ENCODE results near the gene SF3A1. TPM values are rescaled to one million over a fixed set of nuclear protein-coding genes. Genes with fewer than 3 reads are reported as not detected.

Gene SF3A1
- total and polyA plus RNA-seq, 2 donors (not counting 1 experiment from before 2014, with no cell fraction given): 92.1 to 283 TPM

DNA sequence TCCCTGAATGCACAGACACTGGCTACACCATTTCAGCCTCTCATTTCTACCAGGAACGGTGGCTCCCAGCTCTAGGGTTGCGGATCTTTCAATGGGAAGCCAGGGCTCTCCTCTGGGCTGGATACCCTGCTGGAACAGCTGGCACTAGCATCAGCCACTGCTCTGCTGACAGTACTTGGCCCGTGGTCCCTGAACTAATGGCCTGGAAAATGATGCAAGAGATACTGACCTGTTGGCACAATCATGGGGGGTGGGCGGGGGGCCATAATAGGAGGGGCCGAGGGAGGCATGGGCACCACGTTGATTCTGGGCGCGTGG, 19.3 kb downstream of the SF3A1 start:
- Histone ChIP-seq H3K9me3 (ENCODE audit: control extremely low read depth in 1 of 3, control insufficient read depth in 2 of 3, insufficient read depth in 1 of 3, low read length in 2 of 3) (no peaks in the 10 kb centered on the region), H3K36me3 (replicated peaks in 1 of 2; ENCODE audit: control extremely low read depth in 1 of 2, control insufficient read depth in 1 of 2, extremely low read depth in 1 of 2, insufficient read depth in 2 of 2, low read length in 1 of 2) (peaks cover 4 to 96% of the 10 kb centered on the region in 2 experiments), H4K20me1 (ENCODE audit: control insufficient read depth, insufficient read depth, low read length, poor library complexity, severe bottlenecking) (peaks cover 34% of the 10 kb centered on the region), H3K9ac (ENCODE audit: low read length) (no peak overlapping the region), H3K4me2 (replicated peaks; ENCODE audit: low read depth, low read length, poor library complexity, severe bottlenecking) (no peak overlapping the region), H3K27ac (ENCODE audit: low read length in 2 of 2) (no peak overlapping the region), H3K79me2 (ENCODE audit: control insufficient read depth, insufficient read depth, low read length) (no peaks in the 10 kb centered on the region), H2AFZ (ENCODE audit: insufficient read depth, low read depth, low read length, poor library complexity, severe bottlenecking) (no peak overlapping the region), H3K4me1 (ENCODE audit: control insufficient read depth in 2 of 2, insufficient read depth in 2 of 2, low read length in 2 of 2) (no peaks in the 10 kb centered on the region), H3K27me3 (replicated peaks in 1 of 4; ENCODE audit: control extremely low read depth in 1 of 4, control insufficient read depth in 3 of 4, insufficient read depth in 4 of 4, low read length in 3 of 4) (no peaks in the 10 kb centered on the region), H3K4me3 (ENCODE audit: control extremely low read depth in 1 of 5, extremely low read depth in 1 of 5, insufficient read depth in 1 of 5, low read depth in 2 of 5, low read length in 4 of 5) (no peak overlapping the region)
- TF ChIP-seq, protein P1, sequence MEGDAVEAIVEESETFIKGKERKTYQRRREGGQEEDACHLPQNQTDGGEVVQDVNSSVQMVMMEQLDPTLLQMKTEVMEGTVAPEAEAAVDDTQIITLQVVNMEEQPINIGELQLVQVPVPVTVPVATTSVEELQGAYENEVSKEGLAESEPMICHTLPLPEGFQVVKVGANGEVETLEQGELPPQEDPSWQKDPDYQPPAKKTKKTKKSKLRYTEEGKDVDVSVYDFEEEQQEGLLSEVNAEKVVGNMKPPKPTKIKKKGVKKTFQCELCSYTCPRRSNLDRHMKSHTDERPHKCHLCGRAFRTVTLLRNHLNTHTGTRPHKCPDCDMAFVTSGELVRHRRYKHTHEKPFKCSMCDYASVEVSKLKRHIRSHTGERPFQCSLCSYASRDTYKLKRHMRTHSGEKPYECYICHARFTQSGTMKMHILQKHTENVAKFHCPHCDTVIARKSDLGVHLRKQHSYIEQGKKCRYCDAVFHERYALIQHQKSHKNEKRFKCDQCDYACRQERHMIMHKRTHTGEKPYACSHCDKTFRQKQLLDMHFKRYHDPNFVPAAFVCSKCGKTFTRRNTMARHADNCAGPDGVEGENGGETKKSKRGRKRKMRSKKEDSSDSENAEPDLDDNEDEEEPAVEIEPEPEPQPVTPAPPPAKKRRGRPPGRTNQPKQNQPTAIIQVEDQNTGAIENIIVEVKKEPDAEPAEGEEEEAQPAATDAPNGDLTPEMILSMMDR (IDR thresholded peaks at IDR 0.05): no peak
- no peak for TF ChIP-seq EZH2 (IDR thresholded peaks at IDR 0.05; ENCODE audit: borderline replicate concordance, insufficient read depth, low read depth, low read length, poor library complexity, severe bottlenecking)
- Mint-ChIP-seq H3K27me3 (no peaks in the 10 kb centered on the region), H3K4me3 (no peak overlapping the region), H3K27ac (no peak overlapping the region), H3K9me3 (ENCODE audit: insufficient read depth) (no peaks in the 10 kb centered on the region), H3K4me1 (no peaks in the 10 kb centered on the region)
- POLR2A ChIA-PET: no interaction called here
- CTCF ChIA-PET: interaction anchor here (1.0 to 2.9 kb wide), 2 partner anchors 47 to 49 kb away, joined by 3 to 14 read pairs; partner anchors contain the start of gene CASTOR1
- ATAC-seq (ENCODE audit: low read depth) (no peak), DNase-seq (no peak)
- WGBS (ENCODE audit: insufficient coverage): over 99% methylated on average over 8 of the region's 8 CpGs
- intact Hi-C loops (cut with micrococcal nuclease): no loop called here

DNA sequence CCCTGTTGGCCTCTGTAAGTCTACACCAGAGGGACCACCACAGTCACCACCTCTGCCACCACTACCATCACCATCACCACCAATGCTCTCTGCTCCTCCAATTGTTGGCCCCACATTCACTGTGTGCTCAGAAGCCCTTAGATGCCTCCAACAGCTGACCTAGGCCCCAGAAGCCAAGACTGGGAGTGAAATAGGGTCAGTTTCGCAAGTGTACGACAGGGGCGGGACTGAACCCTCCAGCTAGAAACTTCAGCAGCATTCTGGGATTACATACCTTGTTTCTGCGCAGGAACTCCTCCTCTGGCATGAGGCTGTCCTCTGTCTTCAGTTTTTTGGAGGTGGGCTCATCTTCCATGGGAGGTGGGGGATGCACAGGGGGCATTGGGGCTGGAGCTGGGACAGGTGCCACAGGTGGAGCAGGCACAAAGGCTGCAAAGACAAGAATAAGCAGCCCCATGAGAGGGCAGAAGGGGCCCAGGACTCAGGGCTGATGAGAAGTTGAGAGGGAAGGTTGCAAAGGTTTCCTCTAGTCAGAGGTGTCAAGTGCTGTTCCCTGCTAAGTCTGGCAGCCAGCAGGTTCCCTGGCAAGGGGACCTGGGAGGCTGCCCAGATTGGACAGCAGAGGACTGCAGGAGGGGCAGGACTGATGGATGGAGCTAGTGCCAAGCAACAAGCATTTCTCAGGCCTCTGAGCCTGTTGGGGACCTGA, 19.8 kb downstream of the SF3A1 start:
- Histone ChIP-seq H3K9ac (ENCODE audit: low read length) (no peak overlapping the region), H3K4me1 (ENCODE audit: control insufficient read depth in 2 of 2, insufficient read depth in 2 of 2, low read length in 2 of 2) (no peaks in the 10 kb centered on the region), H2AFZ (ENCODE audit: insufficient read depth, low read depth, low read length, poor library complexity, severe bottlenecking) (no peak overlapping the region), H3K36me3 (replicated peaks in 1 of 2; ENCODE audit: control extremely low read depth in 1 of 2, control insufficient read depth in 1 of 2, extremely low read depth in 1 of 2, insufficient read depth in 2 of 2, low read length in 1 of 2) (peaks cover 4 to 91% of the 10 kb centered on the region in 2 experiments), H3K9me3 (ENCODE audit: control extremely low read depth in 1 of 3, control insufficient read depth in 2 of 3, insufficient read depth in 1 of 3, low read length in 2 of 3) (no peaks in the 10 kb centered on the region), H3K27me3 (replicated peaks in 1 of 4; ENCODE audit: control extremely low read depth in 1 of 4, control insufficient read depth in 3 of 4, insufficient read depth in 4 of 4, low read length in 3 of 4) (no peaks in the 10 kb centered on the region), H4K20me1 (ENCODE audit: control insufficient read depth, insufficient read depth, low read length, poor library complexity, severe bottlenecking) (peaks cover 29% of the 10 kb centered on the region), H3K4me3 (ENCODE audit: control extremely low read depth in 1 of 5, extremely low read depth in 1 of 5, insufficient read depth in 1 of 5, low read depth in 2 of 5, low read length in 4 of 5) (no peak overlapping the region), H3K27ac (ENCODE audit: low read length in 2 of 2) (no peak overlapping the region), H3K79me2 (ENCODE audit: control insufficient read depth, insufficient read depth, low read length) (no peaks in the 10 kb centered on the region), H3K4me2 (replicated peaks; ENCODE audit: low read depth, low read length, poor library complexity, severe bottlenecking) (no peak overlapping the region)
- 100% methylated on average over 4 of the region's 4 CpGs for WGBS (ENCODE audit: insufficient coverage)
- H3K4me1 Mint-ChIP-seq: no peaks in the 10 kb centered on the region
- ATAC-seq (ENCODE audit: low read depth) (no peak), DNase-seq (no peak)
- H3K27me3 Mint-ChIP-seq: no peaks in the 10 kb centered on the region
- H3K4me3 Mint-ChIP-seq: no peak overlapping the region
- ChIA-PET POLR2A (interaction anchor here (1.0 kb wide), 1 partner anchor 38 kb away, joined by 3 read pairs; no protein-coding TSS in a partner anchor), CTCF (interaction anchor here (1.0 to 2.9 kb wide), 2 partner anchors 48 kb away, joined by 3 to 14 read pairs; partner anchors contain the start of gene CASTOR1)
- no peaks in the 10 kb centered on the region for H3K9me3 Mint-ChIP-seq (ENCODE audit: insufficient read depth)
- H3K27ac Mint-ChIP-seq: peak overlapping the region; percentile 37
- no peak for TF ChIP-seq EZH2 (IDR thresholded peaks at IDR 0.05; ENCODE audit: borderline replicate concordance, insufficient read depth, low read depth, low read length, poor library complexity, severe bottlenecking)
- TF ChIP-seq, protein P1 (IDR thresholded peaks at IDR 0.05): no peak
- intact Hi-C loops (cut with micrococcal nuclease): no loop called here

Data from B cell (primary cell).